GM04504 (cell line): ENCODE results near the gene OR2A14.
A peak's percentile ranks its signal among the peaks of the same experiment; 100 is the strongest.
"Not testable (repeated sequence)": the region's sequence is repeated elsewhere in the genome, so short reads cannot be mapped to it uniquely, and the experiment has no call there.

Experiments
- DNase-seq: peaks from one replicate; pipeline ENCODE4 v3.0.0-alpha.2; 2012; ENCODE audit warnings: low read depth

Gene OR2A14

DNA sequence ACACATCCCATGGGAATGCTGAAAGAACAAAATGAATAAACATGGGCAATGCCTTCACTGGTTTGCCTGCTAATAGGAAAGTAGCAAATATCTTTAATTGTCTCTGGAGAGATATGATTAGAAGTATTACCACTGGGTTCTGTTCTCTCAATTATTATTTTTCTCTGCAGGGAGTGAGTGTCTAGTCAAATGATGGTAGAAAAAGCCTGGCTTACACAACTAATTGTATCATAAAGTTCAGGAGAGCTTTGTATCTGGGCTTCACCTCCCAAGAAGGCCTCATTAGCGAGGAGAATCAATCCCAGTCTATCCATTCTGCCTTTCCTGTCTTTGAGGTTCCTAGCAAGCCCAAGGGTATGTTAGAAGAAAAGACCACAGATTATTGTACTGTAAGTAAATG lies at the start of gene OR2A14:
OR2A14 (plus strand) TSS at position 301 of the 400 bp plus-strand sequence. CDS start 5,937 bp downstream, outside the sequence.
- no peak for DNase-seq

DNA sequence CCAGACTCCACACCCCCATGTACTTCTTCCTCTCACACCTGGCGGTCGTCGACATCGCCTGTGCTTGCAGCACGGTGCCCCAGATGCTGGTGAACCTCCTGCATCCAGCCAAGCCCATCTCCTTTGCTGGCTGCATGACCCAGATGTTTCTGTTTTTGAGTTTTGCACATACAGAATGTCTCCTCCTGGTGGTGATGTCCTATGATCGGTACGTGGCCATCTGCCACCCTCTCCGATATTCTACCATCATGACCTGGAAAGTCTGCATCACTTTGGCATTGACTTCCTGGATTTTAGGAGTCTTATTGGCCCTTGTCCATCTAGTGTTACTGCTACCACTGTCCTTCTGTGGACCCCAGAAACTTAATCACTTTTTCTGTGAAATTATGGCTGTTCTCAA lies 48.6 kb upstream of the OR2A14 start:
- DNase-seq = no peak

- no peak for DNase-seq
These were observed 37.0 kb upstream of the OR2A14 start, which contains the start of gene OR2A12 for GRCh38 chr7:144085978-144086377. Gene OR2A12, plus strand, starts transcription at chr7:144086278. Its CDS starts 8,830 bp downstream, at chr7:144095108.

GRCh38 chr7:144086730-144087129 lies 36.2 kb upstream of the OR2A14 start:
- no peak for DNase-seq

DNA sequence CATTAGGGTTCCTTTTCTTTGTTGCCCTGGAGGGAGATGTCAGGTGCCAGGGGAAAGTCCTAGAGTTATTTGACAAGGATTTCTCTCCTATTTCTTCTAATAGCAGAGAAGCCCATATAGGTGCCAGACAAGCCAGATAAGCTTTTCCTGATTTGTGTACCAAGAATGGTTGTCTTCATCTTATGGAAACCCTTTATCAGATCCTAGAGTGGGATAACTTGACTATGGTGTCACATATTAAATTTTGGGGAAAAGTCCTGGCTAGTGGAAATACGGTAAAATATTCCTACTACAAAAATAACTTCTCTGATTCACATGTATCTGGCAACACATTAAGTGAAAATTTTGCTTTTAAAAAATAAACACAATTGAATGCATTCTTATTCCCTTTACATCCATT lies 35.7 kb upstream of the OR2A14 start:
- DNase-seq = no peak

GRCh38 chr7:144090667-144091066 lies 32.3 kb upstream of the OR2A14 start:
- DNase-seq = no peak

GRCh38 chr7:144098776-144099175 lies 24.2 kb upstream of the OR2A14 start:
- DNase-seq = no peak

DNA sequence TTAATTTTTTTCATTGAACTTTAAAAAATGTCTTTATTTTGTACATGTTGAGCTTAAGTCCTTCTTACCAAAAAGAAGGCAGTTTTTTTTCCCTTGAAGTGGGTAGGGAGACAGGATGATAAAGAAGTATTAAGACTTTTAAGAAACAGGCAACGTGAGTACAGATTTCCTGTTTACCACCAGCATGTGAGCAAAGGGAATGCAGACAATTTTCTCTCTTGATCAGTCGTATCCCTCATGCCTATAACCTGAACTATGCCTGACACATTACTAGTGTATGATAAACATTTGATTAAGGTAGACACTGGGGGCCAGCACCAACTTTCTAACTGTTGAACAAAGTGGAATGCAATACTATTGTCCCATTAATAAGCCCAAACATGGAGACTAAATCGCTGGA lies 22.4 kb upstream of the OR2A14 start:
- DNase-seq = no peak

DNA sequence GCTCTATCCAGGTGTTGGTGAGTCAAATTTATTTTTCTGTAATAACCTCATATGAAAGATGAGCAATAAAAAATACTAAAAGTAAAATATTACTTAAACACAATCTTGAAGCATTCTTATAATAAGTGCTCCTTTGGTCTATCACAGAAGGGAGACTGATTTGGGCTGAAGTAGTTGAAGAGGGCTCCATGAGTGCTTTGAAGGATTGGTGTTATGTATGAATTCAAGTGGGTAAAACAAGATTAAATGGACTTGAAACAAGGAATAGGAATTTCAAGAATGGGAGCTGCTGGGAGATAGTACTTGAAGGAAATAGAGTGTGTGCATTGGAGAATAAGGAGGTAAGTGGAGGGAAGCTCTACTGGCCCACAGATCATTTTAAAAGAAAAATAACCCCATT lies 20.9 kb upstream of the OR2A14 start:
- DNase-seq = no peak

DNA sequence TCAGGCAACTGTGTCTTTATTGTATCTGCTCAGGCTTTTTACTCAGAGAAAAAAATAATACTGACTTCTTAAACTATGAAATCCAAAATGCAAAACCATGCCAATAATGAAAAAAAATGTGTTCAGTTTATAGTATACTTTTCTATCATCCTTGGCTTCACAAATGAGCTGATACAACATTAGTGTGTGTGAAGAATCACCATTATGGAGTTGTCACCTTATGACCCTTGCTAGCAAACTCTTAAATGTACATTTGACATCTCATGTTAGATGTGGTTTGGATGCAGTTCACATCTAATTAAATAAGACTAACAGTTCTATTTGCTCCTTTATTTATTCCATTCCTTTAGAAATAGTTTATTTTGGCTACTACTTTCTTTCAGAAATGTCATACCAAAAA lies 17.8 kb upstream of the OR2A14 start:
- DNase-seq = no peak

- DNase-seq = no peak
These were observed 13.7 kb upstream of the OR2A14 start, which contains the start of gene OR2A2 for GRCh38 chr7:144109283-144109682. Gene OR2A2, plus strand, starts transcription at chr7:144109583. Its CDS starts 0 bp downstream, at chr7:144109583.

GRCh38 chr7:144110272-144110671 lies 12.7 kb upstream of the OR2A14 start:
- DNase-seq = no peak

GRCh38 chr7:144113651-144114050 lies 9.3 kb upstream of the OR2A14 start:
- no peak for DNase-seq

- no peak for DNase-seq
These were observed 4.6 kb upstream of the OR2A14 start for GRCh38 chr7:144118341-144118740.

- DNase-seq = peak; percentile 29
These were observed 4.8 kb downstream of the OR2A14 start for GRCh38 chr7:144127714-144128334.

- not testable (repeated sequence) for DNase-seq
These were observed 6.6 kb downstream of the OR2A14 start for GRCh38 chr7:144129601-144130000.

GRCh38 chr7:144130730-144131129 lies 7.8 kb downstream of the OR2A14 start:
- no peak for DNase-seq

- DNase-seq = no peak
These were observed 9.3 kb downstream of the OR2A14 start for GRCh38 chr7:144132262-144132661.

- DNase-seq = no peak
These were observed 10.3 kb downstream of the OR2A14 start for GRCh38 chr7:144133307-144133706.

DNA sequence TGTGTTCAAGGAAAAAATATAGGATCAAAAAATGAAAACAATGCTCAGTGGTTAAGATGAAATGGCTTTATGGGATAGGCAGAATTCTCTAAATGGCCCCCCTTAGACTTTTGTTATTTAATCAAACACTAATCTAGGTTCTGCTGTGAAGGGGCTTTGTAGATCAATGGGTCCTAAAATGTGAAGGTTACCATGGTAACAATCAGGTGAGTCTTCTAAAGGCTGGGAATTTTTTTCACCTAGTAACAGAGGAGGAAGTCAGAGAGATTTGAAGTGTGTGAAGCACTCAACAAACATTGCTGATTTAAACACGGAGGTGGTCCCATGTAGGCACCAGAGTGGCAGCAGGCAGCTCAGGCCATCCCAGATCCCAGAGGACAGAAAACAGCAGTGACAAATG lies 11.1 kb downstream of the OR2A14 start:
- no peak for DNase-seq

GRCh38 chr7:144137501-144137900 lies 14.5 kb downstream of the OR2A14 start:
- no peak for DNase-seq

GRCh38 chr7:144142187-144142586 lies 19.2 kb downstream of the OR2A14 start:
- no peak for DNase-seq

- no peak for DNase-seq
These were observed 21.4 kb downstream of the OR2A14 start for GRCh38 chr7:144144426-144144825.

DNA sequence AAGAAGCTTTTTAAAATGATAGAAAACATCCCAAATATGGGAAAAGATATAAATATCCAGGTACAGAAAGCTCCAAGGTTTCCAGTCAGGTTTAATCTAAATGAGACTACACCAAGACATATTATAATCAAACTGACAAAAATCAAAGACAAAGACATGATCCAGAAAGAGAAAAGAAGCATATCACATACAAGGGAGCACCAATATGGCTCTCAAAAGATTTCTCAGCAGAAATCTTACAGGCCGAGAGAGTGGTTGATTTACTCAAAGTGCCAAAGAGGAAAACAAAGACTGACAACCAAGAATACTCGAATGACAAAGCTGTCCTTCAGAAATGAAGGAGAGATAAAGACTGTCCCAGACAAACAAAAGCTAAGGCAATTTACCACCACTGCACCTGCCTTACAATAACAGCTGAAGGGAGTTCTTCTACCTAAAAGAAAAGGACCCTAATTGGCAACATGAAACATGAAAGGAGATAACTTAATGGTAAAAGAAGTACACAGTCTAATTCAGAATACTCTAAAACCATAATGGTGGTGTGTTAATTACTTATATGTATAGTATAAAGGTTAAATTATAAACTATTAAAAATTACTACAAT lies 25.4 kb downstream of the OR2A14 start:
- DNase-seq = no peak
